NB4 (cell line): ENCODE data around the gene PHKA1.

Experiments
- POLR2A ChIP-seq: IDR thresholded peaks from 2 replicates; pipeline ENCODE4 v1.6.1; 2011; ENCODE audit warnings: mild to moderate bottlenecking; ENCODE audit not compliant: insufficient read length; ENCODE audit errors: extremely low read depth
- TF ChIP-seq, protein P1 (sequence below): IDR thresholded peaks from one replicate; pipeline ENCODE4 v1.5.1; 2012; ENCODE audit warnings: low read depth, low read length

GRCh38 chrX:72635930-72636329 is 78.2 kb downstream of the PHKA1 start:
- TF ChIP-seq POLR2A, result no peak
- TF ChIP-seq, protein P1, sequence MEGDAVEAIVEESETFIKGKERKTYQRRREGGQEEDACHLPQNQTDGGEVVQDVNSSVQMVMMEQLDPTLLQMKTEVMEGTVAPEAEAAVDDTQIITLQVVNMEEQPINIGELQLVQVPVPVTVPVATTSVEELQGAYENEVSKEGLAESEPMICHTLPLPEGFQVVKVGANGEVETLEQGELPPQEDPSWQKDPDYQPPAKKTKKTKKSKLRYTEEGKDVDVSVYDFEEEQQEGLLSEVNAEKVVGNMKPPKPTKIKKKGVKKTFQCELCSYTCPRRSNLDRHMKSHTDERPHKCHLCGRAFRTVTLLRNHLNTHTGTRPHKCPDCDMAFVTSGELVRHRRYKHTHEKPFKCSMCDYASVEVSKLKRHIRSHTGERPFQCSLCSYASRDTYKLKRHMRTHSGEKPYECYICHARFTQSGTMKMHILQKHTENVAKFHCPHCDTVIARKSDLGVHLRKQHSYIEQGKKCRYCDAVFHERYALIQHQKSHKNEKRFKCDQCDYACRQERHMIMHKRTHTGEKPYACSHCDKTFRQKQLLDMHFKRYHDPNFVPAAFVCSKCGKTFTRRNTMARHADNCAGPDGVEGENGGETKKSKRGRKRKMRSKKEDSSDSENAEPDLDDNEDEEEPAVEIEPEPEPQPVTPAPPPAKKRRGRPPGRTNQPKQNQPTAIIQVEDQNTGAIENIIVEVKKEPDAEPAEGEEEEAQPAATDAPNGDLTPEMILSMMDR, result no peak
